ENCODE results near the gene CNGA1. TPM values are rescaled to one million over a fixed set of nuclear protein-coding genes. Genes with fewer than 3 reads are reported as not detected.

CNGA1 gene
- not detected in 2 replicates for total RNA-seq

GRCh38 chr4:48016141-48017107 lies at the start of gene CNGA1, which contains the start of gene NIPAL1:
Gene CNGA1, minus strand, starts transcription at chr4:48016681. Its CDS starts 63,992 bp downstream, at chr4:47952689.
Gene NIPAL1, plus strand, starts transcription at chr4:48016772. Its CDS starts 68 bp downstream, at chr4:48016840.

GRCh38 chr4:47914220-47914925 lies 102.1 kb downstream of the CNGA1 start, which contains the start of gene NFXL1:
Gene NFXL1, minus strand, starts transcription at chr4:47914583. Its CDS starts 380 bp downstream, at chr4:47914203.

Other genes with a start within 250 kb of the CNGA1 start
- 0.16 and 0.63 TPM in 2 replicates for gene CORIN, start 178.6 kb downstream of the CNGA1 start, total RNA-seq
- gene NFXL1, start 102.1 kb downstream of the CNGA1 start, total RNA-seq = 4.5 and 11.3 TPM in 2 replicates
- gene NIPAL1, start 91 bp upstream of the CNGA1 start, total RNA-seq = 0.49 and 0.57 TPM in 2 replicates
- 0.16 and 0.31 TPM in 2 replicates for gene TXK, start 117.6 kb upstream of the CNGA1 start, total RNA-seq